GM18867 (cell line): Measurements from ENCODE around the gene CACNA1E.

Experiments used
- ATAC-seq: cut with Tn5 transposase; IDR thresholded peaks from one replicate; pipeline ENCODE4 v1.9.1; 2021; ENCODE audit warnings: mild to moderate bottlenecking, moderate library complexity; ENCODE audit not compliant: unreplicated experiment

The CACNA1E gene

GRCh38 chr1:181626279-181626938, 143.1 kb downstream of the CACNA1E start:
- ATAC-seq, result peak; percentile 45

DNA sequence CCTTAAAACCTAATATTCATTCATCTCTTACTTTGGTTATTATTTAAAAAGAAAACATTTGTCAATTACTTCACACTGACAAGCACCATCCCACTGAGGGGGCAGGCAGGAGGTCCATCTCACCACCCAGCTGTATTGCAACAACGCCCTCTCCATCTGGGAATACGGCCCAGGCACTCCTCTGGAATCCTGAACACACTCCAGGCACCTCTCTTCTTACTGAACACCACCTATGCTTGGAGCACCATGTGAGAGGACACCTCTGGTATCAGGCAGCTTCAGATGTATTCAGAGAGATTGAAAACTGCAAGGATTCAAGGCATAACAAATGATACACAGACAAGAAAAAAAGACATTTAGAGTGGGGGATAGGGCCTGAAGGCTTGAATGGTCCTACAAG, 147.1 kb downstream of the CACNA1E start:
- ATAC-seq, result no peak

- ATAC-seq, result no peak
Observed at GRCh38 chr1:181630838-181631237, 147.5 kb downstream of the CACNA1E start.

GRCh38 chr1:181632492-181632891, 149.2 kb downstream of the CACNA1E start:
- no peak for ATAC-seq

GRCh38 chr1:181632960-181633359, 149.6 kb downstream of the CACNA1E start:
- no peak for ATAC-seq

DNA sequence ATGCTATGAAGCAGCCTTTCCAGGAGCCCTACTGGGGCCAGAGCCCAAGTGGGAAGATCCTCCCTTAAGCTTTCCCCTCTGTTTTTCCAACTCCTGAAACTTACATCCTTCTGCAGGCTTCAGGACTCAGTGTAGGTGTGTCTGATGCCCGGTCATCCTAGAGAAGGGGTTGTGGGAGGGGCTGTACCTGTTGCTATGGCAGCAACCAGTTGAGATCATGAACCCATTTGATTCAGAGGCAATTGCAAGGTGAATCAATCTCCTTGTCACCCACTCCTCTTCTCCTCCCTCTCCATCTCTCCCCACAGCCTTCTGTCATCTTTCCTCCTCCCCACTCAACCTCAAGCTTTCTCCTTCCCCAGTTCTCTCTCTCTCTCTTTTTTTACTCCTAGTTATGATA, 151.8 kb downstream of the CACNA1E start:
- ATAC-seq, result no peak

DNA sequence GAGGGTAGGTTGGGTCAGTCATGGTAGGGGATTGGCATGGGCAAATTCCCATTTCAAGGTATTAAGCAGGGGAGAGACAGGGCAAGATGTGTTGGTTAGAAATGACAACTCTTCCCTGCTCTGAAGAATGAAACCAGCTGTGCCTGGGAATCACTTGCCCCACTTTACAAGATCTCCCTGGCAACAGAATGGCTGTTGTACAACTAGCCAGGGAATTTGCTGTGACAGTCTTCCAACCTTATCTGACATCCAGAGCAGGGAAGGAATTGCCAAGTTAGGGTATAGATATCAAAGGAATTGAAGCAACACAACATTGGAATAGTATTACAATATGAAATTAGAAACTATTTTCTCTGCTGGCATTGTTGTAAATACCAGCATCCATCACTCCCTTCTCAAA, 154.7 kb downstream of the CACNA1E start:
- ATAC-seq, result no peak

DNA sequence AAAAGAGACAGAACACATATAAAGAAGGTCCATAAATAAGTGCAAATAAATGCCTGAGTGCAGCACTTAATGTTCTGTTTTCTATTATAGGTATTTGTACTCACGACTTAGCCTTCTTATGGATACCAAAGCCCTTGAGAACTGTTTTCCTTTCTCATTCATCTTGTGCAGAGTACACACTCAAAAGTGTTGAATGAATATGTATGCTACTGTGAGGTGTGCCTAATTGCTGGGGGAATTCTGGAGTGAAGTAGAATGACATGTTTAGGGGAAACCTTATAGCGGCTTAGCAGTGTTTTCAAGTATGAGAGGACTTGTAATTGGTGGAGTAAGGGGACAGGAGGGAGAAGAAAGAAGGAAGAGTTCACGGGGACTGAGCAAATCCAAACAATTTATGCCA, 157.6 kb downstream of the CACNA1E start:
- ATAC-seq, result no peak

GRCh38 chr1:181643631-181644030, 160.3 kb downstream of the CACNA1E start:
- no peak for ATAC-seq

- no peak for ATAC-seq
Observed at GRCh38 chr1:181645171-181645570, 161.9 kb downstream of the CACNA1E start.

DNA sequence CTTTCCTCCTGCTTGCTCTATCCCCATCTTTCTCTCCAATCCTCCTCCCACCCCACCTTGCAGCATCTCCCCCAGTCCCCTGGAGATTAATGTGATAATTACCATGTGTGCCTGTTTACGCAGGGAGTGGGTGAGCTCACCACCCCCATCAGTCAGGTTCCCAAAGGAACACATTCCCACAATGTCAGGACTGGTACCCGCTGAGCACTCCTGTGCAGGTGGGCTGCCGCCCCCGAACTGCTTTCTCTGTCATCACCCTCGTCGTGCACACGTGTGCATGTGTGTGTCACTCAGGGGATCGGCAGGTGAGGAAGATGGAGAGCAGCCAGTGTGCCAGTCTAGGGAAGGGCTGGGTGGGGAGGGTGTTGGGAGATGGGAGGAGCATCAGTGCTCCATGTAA, 163.4 kb downstream of the CACNA1E start:
- no peak for ATAC-seq

DNA sequence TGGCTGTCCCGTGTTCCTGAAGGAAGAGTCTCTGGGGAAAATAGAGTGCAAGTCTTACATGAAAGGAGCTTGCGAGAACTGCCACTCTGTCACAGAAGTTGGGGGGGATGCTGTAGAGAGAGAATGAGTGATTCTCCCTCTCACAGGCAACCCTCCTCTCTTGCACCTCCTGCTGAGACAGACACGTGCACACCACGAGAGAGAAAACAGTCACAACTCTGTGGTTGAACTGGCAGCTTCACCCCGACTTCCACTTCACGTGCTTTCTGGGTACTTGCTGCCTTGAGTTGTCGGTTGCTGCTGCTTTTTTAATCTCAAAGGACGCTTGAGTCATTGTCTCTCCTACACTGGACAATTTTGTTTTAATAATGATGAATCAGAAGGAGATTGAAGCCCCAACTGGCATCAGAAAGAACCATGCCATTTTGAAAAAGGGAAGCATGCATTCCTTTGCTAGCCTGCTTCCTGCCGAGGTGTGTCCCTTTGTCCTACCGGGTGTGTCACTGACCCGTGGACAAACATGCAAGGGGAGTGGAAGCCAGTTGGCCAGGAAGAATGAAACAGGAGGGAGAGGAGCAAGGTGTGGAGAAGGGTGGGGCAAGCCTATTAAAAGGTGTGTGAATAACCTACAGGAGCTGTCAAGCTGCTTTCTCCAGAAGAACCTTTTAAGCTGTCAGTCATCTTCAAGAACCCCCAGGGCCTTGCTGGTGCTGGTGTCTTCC, 164.2 kb downstream of the CACNA1E start:
- no peak for ATAC-seq

DNA sequence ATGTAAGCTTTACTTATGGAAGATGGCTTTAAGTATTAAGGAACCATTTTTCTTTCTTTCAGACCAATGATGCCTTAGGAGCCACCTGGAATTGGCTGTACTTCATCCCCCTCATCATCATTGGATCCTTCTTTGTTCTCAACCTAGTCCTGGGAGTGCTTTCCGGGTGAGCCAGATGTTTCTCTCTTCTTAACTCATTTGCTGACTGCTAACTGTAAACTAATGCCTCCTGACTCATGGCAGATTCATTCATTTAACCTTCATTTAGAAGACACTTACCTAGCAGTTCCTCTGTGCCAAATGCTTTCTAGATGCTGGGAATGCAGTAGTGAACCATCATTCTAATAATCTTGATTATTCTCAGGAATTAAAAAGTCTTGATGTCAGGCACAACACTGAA, 168.0 kb downstream of the CACNA1E start:
- ATAC-seq, result no peak

GRCh38 chr1:181655756-181656155, 172.4 kb downstream of the CACNA1E start:
- ATAC-seq, result no peak

DNA sequence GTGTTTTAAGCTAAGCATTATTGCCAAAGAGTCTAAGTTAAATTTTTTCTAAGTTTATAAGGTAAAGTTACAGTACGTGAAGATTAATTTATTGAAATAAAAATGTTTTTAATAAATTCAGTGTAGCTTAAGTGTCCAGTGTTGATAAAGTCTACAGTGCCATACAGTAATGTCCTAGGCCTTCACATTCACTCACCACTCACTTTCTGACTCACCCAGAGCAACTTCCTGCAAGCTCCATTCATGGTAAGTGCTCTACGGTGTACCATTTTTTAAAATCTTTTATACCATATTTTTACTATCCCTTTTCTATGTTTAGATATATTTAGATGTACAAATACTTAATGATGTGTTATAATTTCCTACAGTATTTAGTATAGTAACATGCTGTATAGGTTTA, 173.2 kb downstream of the CACNA1E start:
- ATAC-seq, result no peak

- no peak for ATAC-seq
Observed at GRCh38 chr1:181658581-181658980, 175.3 kb downstream of the CACNA1E start.

- ATAC-seq, result no peak
Observed at GRCh38 chr1:181659321-181659957, 176.1 kb downstream of the CACNA1E start.

GRCh38 chr1:181660621-181661020, 177.3 kb downstream of the CACNA1E start:
- no peak for ATAC-seq

GRCh38 chr1:181661569-181661968, 178.3 kb downstream of the CACNA1E start:
- no peak for ATAC-seq

DNA sequence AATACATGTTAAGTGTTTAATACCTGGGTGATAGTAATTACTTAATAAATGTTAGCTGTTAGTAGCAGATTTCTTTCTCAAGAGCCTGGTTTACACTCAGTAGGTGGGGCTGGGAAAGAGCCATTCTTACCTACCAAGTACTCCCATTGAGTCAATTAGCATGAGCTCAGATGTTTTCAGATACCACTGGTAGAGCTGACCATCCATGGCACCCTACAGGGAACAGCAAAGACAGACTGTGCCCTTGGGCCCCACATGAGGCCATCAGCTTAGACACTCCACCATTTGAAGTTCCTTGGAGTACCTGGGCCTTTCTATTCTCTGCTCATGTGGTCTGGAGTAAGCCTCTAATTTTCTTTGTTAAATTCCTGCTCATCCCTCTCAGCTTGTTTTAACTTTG, 179.3 kb downstream of the CACNA1E start:
- ATAC-seq, result no peak

DNA sequence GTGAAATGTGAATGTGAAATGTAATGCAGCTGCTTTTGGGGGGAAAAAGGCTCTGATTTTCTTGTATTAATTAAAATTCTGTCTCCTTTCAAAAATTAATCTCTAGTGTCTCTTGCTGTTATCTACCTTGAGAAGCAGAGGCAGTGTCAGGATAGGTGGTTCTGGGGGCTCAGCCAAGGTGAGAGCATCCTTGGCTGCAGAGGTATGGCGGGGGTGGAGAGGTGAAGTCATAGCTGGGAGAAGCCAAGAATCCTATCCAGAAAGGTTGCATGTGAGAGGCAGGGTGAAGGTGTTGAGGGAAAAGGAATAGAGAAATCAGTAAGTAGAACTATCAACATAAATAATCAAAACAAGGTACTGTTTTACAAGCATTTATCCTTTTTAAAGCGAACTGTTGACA, 181.2 kb downstream of the CACNA1E start:
- ATAC-seq, result no peak

GRCh38 chr1:181669246-181669645, 185.9 kb downstream of the CACNA1E start:
- ATAC-seq, result no peak
